ENCODE results near the gene CGB7. TPM values are rescaled to one million over a fixed set of nuclear protein-coding genes. Genes with fewer than 3 reads are reported as not detected.

The CGB7 gene
- not detected in 2 replicates for total RNA-seq (2011; cell fraction: chromatin; rRNA removed; ENCODE audit: low replicate concordance)
- not detected in 2 replicates for total RNA-seq (2011; cell fraction: nucleolus; rRNA removed)
- total RNA-seq (2011; cell fraction: nucleoplasm; rRNA removed), result not detected in 2 replicates
- total RNA-seq (2014; rRNA removed) (not detected in 2 replicates), total RNA-seq (2014; rRNA removed; fragmentation: Illumina TruSeq; extraction: Trizol) (not detected in 2 replicates), total RNA-seq (2015; rRNA removed; fragmentation: Illumina TruSeq; extraction: Trizol) (not detected in 2 replicates), total RNA-seq (2021) (not detected in 2 replicates), polyA plus RNA-seq (2011; rRNA removed) (not detected in 2 replicates), polyA plus RNA-seq (2014; fragmentation: Illumina TruSeq; extraction: Trizol) (not detected in 2 replicates), polyA plus RNA-seq (2014; fragmentation: Nextera tagmentation; extraction: Ambion mirVana) (not detected), polyA plus RNA-seq (2014; rRNA removed) (not detected in 2 replicates), polyA minus RNA-seq (2011; rRNA and poly(A)+ RNA removed) (not detected in 2 replicates), Bru-seq, nascent RNA (not detected), BruChase-seq, experiment 1, labeled RNA remaining after a 2-hour chase (not detected), BruChase-seq, experiment 2, labeled RNA remaining after a 6-hour chase (not detected)
- 0.18 TPM in 1 of 2 replicates, not detected in the other for polyA plus RNA-seq (2011; cell fraction: cytosol; rRNA removed)
- polyA plus RNA-seq (2011; cell fraction: nucleus; rRNA removed), result 0.06 TPM in 1 of 2 replicates, not detected in the other
- polyA plus RNA-seq (2012), result 0.04 TPM in 1 of 2 replicates, not detected in the other
- polyA minus RNA-seq (2011; cell fraction: cytosol; rRNA and poly(A)+ RNA removed), result not detected in 2 replicates
- not detected in 2 replicates for polyA minus RNA-seq (2011; cell fraction: nucleus; rRNA and poly(A)+ RNA removed)
- long read RNA-seq, experiment 1, result 0 reads
- long read RNA-seq, experiment 2, result 0 reads
- long read RNA-seq, experiment 3, result 0 reads

DNA sequence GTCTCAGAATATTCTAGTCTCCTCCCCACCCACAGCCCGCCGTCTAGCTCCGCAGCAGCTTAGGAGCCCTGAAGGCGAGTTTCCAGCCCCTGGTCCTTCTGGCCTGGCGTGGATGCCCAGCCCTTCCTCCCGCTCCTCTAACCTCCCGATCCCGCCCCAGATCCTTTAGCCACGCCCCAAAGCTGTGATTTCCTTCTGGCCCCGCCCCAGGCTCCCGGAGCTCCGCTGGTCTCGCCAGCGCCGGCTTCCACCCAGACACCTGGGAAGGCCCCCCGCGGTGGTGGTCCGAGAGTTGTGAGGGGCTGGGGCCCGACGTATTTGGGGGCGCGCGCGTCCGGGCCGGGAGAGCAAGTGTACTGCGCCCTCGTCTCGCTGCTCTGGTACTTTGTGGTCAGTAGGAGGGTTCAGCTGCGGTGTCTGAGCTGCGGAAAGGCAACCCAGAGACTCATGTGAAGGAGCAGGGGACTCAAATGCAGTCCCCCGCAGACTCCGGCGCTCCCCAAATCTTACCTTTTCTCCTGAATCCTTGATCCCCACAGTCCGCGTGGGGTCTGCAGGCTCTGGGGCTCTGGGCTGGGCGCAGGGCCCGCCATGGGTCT lies at the start of gene CGB7:
TSS of gene CGB7 (minus strand) at position 114 of the 599 bp plus-strand sequence. CDS start 2,374 bp downstream, outside the sequence.
- Histone ChIP-seq H3K36me3 (ENCODE audit: control insufficient read depth, insufficient read depth, low read length) (no peaks in the 10 kb centered on the region), H3K9ac (ENCODE audit: insufficient read depth in 1 of 2, low read depth in 2 of 2, low read length in 2 of 2) (peak within 1 kb of the TSS in 1 of 2 experiments; percentile 91; a peak in 3 of 4 replicates), H3K4me1 (replicated peaks in 1 of 2; ENCODE audit: control insufficient read depth in 2 of 2, insufficient read depth in 2 of 2, low read length in 2 of 2) (peaks cover 2 to 34% of the 10 kb centered on the region in 2 experiments; a peak in 3 of 5 replicates), H3K27ac (ENCODE audit: extremely low read depth, low read depth, low read length) (no peak within 1 kb of the TSS), H3K9me1 (ENCODE audit: control insufficient read depth, insufficient read depth, low read length) (no peaks in the 10 kb centered on the region), H3K9me3 (replicated peaks; ENCODE audit: control insufficient read depth, insufficient read depth, low read depth, low read length) (no peaks in the 10 kb centered on the region), H3K27me3 (ENCODE audit: control insufficient read depth in 2 of 2, insufficient read depth in 2 of 2, low read length in 2 of 2) (peaks cover 17 to 58% of the 10 kb centered on the region in 2 experiments; a peak in 3 of 5 replicates), H4K20me1 (replicated peaks; ENCODE audit: control insufficient read depth, insufficient read depth, low read length) (peaks cover 4% of the 10 kb centered on the region; the same call in 1 of the 2 replicates), H3K4me3 (peak within 1 kb of the TSS; percentile 49), H2AFZ (ENCODE audit: low read depth, low read length) (peak within 1 kb of the TSS; percentile 96; the same call in 1 of the 2 replicates), H3K79me2 (ENCODE audit: control insufficient read depth, insufficient read depth, low read length) (no peaks in the 10 kb centered on the region), H3K4me2 (ENCODE audit: insufficient read depth, low read length) (peak within 1 kb of the TSS; percentile 82)
- peak; percentile 60 for ATAC-seq
- TF ChIP-seq KDM1A (IDR thresholded peaks at IDR 0.05) (peak in 1 of 2 experiments; percentile 48; a peak in 1 of 4 replicates), PCBP1 (IDR thresholded peaks at IDR 0.05; ENCODE audit: low read depth, low read length, poor library complexity, severe bottlenecking) (peak; percentile 10), HNRNPLL (IDR thresholded peaks at IDR 0.05; ENCODE audit: low read depth, low read length, poor library complexity, severe bottlenecking) (no peak), SP1 (CRISPR knock-in tag; IDR thresholded peaks at IDR 0.05) (0 out of 2 replicates have a peak, but pooled peaks have one; percentile 32), KDM2B (CRISPR knock-in tag; IDR thresholded peaks at IDR 0.05) (0 out of 2 replicates have a peak, but pooled peaks have one; percentile 27), PRMT5 (CRISPR knock-in tag; IDR thresholded peaks at IDR 0.05) (no peak)
- TF ChIP-seq, protein P1, sequence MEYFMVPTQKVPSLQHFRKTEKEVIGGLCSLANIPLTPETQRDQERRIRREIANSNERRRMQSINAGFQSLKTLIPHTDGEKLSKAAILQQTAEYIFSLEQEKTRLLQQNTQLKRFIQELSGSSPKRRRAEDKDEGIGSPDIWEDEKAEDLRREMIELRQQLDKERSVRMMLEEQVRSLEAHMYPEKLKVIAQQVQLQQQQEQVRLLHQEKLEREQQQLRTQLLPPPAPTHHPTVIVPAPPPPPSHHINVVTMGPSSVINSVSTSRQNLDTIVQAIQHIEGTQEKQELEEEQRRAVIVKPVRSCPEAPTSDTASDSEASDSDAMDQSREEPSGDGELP (CRISPR knock-in tag; IDR thresholded peaks at IDR 0.05; ENCODE audit: borderline replicate concordance), result peak; percentile 8; the same call in 1 of the 2 replicates
- no peak for FAIRE-seq
- peak; percentile 53 to 79 (median 68) for DNase-seq (ENCODE audit: extremely low read depth in 1 of 4, low spot score in 3 of 4)
- ChIA-PET CTCF (ENCODE audit: low intra/inter-chr PET ratio) (no interaction called here), POLR2A (interaction anchor here (0.6 to 1.2 kb wide), 3 partner anchors 10 to 92 kb away, joined by 3 to 5 read pairs (median 4); no protein-coding TSS in a partner anchor)
- 4% methylated on average over 31 of the region's 38 CpGs for WGBS (ENCODE audit: insufficient coverage, low coverage, missing lambda C conversion rate)
- intact Hi-C loops (cut with micrococcal nuclease), result no loop called here
- in situ Hi-C loops (cut with MboI), result no loop called here
- no TSS peak for BruUV-seq (replicated peaks)
